HG02759 (cell line): Measurements from ENCODE around the gene TRERF1.
A peak's percentile ranks its signal among the peaks of the same experiment; 100 is the strongest.
"Not testable (repeated sequence)": the region's sequence is repeated elsewhere in the genome, so short reads cannot be mapped to it uniquely, and the experiment has no call there.

Experiments used
- ATAC-seq: cut with Tn5 transposase; IDR thresholded peaks from one replicate; pipeline ENCODE4 v1.9.1; 2021; ENCODE audit warnings: mild to moderate bottlenecking, moderate library complexity; ENCODE audit not compliant: unreplicated experiment

TRERF1 gene

DNA sequence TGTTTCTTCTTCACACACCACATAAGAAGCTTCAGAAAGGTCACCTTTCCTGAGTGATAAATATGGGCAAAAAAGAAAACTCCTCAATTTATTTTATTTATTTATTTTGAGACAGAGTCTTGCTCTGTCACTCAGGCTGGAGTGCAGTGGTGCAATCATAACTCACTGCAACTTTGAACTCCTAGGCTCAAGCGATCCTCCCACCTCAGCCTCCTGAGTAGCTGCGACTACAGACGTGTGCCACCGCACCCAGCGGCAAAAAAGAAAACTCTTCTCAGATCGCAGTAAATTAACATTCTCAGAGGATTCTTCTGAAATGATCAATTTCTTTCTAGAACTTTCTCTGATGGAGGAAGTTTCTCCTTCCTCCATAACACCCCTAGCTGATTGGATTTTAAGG is 111.2 kb downstream of the TRERF1 start:
- ATAC-seq, result no peak

- ATAC-seq, result peak; percentile 75
Observed at GRCh38 chr6:42339991-42340401, 111.7 kb downstream of the TRERF1 start.

GRCh38 chr6:42338744-42339222 is 112.9 kb downstream of the TRERF1 start:
- ATAC-seq, result no peak

- ATAC-seq, result no peak
Observed at GRCh38 chr6:42337985-42338743, 113.6 kb downstream of the TRERF1 start.

DNA sequence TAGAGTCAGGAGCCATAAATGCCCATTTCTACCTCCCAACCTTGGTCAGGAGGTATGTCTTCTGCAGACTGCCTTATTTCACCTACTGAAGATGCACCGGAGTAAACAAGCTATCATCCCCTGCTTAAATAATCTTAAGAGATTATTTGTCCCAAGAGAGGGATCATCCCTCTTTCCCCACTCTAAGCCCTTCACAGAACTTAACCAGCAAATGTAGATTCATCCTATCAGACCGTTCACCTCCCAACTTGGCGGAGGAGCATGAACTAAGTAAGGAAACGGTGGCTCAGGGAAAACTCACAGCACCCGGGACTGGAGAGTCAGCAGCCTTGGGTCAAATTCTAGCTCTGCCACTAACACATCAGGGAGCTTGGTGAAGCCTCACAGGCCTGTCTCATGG is 115.3 kb downstream of the TRERF1 start:
- no peak for ATAC-seq

- no peak for ATAC-seq
Observed at GRCh38 chr6:42335896-42336295, 115.8 kb downstream of the TRERF1 start.

DNA sequence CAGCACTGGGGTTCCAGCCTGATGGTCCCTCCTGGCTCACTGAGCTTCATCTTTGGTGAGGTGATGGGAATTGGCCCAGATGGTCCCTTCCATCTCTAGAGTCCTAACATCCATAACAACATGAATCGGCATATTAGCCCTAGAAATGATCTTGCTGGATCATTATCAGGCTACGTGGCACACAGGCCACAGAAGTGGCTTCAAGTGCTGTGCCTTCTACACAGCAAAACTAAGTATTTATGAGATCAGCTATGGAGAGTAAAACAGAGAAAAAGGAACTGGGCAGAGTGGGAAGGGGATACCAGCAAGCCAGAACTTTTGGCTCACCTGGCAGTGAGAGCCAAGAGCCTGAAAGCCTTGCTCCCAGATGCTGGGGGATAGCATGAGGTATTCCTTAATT is 116.9 kb downstream of the TRERF1 start:
- no peak for ATAC-seq

DNA sequence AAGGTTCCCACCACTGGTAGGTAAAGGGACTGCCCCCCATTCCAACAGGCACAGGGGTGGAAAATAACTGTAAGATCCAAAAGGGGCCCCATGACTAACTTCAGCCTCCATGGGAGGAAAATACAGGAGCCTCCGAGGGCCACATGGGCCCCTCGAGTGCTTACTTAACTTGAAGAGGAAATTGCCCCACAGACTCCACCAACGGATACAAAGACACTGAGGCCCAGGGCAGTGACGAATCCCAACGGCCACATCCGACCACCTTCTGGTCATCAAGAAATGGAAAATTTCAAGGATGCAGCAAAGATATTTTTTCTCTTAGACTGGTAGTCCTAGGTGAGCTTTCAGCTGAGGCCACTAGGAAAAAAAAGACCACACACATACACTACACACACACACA is 118.1 kb downstream of the TRERF1 start:
- ATAC-seq, result no peak

- no peak for ATAC-seq
Observed at GRCh38 chr6:42332916-42333315, 118.8 kb downstream of the TRERF1 start.

DNA sequence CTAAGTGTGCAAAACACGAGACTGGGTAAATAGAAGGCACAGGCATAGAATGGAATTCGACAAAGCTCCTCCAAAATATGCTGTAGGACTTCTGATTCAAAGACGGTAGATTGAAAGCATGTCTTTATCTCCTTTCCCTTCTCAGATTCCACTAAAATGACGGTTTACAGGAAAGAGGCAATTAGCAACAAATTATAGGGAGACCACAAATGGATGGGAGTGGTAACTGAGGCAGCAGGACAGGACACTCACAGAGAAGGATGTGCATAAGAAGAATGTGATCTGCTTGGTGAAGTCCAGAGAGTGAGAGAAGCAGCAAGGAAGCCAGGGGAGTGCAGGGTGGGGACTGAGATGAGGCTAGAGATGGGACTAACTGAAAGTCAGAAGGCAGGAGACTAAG is 120.7 kb downstream of the TRERF1 start:
- no peak for ATAC-seq

DNA sequence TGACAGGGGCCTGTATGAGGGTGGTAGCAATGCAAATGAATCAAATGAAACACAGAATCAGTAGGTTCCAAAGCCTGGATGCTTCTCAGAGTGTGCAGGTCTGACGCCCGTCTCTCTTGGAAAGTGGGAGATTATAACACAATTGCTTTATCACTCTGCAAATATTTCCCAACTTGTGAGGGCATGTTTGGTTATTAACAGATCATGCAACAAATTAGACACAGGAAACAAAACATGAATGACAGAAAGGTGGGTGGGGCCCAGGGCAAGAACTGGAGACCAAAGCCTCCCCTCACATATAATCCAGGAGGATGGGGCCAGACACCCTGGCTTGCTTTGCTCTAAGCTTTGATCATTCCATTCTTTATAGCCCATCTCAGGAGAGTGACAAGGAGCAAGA is 125.5 kb downstream of the TRERF1 start:
- ATAC-seq, result no peak

DNA sequence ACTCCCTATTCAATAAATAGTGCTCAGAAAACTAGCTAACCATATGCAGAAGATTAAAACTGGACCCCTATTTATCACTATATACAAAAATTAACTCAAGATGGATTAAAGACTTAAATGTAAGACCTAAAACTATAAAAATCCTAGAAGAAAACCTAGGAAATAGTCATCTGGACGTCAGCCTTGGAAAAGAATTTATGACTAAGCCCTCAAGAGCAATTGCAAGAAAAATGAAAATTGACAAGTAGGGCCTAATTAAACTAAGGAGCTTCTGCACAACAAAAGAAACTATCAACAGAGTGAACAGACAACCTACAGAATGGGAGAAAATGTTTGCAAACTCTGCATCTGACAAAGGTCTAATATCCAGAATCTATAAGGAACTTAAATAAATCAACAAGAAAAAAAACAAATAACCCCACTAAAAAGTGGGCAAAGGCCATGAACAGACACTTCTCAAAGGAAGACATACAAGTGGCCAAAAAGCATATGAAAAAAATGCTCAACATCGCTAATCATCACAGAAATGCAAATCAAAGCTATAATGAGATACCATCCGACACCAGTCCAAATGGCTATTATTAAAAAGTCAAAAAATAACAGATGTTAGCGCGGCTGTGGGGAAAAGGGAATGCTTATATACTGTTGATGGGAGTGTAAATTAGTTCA is 126.9 kb downstream of the TRERF1 start:
- not testable (repeated sequence) for ATAC-seq

DNA sequence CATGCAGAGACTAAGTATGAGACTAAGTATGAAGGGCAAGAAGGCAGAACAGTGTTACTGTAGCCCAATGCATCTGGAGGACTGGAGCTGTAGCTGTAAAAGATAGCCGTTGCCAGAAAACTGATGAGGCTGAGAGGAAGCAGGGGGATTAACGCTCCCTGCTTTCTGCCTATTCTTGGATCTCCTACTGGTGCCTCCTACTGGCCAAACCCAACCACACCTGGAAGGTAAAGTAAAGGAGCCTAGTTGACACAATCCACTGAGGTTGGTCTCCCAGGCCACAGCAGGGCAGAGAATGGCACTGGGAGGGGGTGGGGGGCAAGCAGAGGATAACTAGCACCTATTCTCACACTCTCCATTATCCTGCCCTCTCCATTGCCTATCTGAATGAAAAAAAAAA is 129.1 kb downstream of the TRERF1 start:
- no peak for ATAC-seq

DNA sequence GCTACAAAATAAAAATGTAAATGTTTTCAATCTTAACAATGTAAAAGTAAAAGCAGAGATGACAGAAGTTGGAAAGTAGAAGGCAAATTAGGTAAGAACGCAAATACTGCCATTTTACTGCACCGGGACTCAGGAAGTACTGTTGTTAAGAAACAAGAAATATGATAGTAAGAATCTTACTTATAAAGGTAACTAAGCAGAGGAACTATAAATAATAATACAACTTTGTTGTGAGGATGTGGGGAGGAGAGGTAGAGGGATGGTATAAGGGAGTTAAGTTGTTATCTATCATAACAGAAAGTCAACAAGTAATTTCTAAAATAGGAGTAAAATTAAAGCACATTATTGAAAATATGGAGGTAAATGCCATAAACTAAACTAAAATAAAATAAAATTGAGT is 129.8 kb downstream of the TRERF1 start:
- ATAC-seq, result no peak

- ATAC-seq, result no peak
Observed at GRCh38 chr6:42320762-42321161, 131.0 kb downstream of the TRERF1 start.

- no peak for ATAC-seq
Observed at GRCh38 chr6:42318480-42318879, 133.2 kb downstream of the TRERF1 start.

- ATAC-seq, result no peak
Observed at GRCh38 chr6:42316981-42317380, 134.7 kb downstream of the TRERF1 start.

GRCh38 chr6:42315991-42316970 is 135.4 kb downstream of the TRERF1 start:
- no peak for ATAC-seq

DNA sequence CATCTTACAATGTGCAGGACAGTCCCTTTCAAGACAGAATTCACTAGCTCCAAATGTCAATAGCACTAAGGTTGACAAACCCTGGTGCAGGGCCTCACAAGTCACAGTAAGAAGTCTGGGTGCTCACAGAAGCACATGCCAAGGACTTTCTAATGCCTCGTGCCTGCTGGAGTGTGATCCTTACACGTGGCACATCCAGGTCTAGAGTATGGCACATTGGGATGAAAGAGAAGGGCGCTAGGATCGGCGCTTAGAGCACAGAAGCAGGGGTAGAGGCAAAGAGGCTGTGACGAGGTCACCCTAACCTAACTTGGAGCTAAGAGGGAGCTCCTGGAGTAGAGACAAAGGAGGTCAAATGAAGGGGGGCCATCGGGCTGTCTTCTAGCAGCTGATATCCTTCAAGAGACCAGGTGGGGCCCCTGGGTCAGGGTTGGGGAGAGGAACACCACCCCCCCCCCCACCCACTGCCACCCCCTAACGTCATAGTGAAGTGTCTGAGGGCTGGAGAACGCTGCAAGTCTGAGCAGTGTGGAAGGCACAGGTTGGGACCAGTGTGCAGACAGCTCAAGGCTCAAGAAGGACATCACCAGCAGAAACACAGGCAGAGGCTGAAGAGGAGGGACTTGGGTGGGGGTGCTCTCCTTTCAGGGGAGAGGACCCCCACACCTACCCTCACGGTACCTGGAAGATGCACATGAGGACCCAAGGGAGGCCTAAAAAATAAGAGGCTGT is 136.3 kb downstream of the TRERF1 start:
- ATAC-seq, result no peak

- ATAC-seq, result no peak
Observed at GRCh38 chr6:42314571-42315258, 137.0 kb downstream of the TRERF1 start.
